ENCODE results near the gene ADCY9.

Gene ADCY9

DNA sequence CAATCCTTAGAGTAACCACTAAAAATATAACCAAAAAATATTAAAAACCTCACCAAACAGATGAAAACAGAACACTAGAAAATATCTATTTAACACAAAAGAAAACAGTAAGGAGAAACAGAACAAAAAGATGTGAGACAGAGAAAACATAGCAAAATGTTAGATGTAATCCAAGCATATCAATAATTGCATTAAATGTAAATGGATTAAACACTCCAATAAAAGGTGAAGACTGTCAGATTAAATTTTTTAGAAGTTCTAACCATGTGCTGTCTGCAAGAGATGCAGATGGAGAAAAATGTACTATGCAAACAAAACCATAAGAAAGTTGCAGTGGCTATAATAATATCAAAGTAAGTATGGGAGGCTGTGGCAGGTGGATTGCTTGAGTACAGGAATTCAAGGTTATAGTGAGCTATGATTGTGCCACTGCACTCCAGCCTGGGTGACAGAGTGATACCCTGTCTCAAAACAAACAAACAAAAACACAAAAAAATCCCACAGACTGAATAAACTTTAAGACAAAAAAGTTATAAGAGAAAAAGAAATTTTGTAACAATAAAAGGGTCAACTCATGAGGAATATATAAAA, 53.9 kb downstream of the ADCY9 start:
- no peak for DNase-seq (ENCODE audit: low spot score)
- CTCF ChIA-PET = no interaction called here
- TF ChIP-seq, protein P1, sequence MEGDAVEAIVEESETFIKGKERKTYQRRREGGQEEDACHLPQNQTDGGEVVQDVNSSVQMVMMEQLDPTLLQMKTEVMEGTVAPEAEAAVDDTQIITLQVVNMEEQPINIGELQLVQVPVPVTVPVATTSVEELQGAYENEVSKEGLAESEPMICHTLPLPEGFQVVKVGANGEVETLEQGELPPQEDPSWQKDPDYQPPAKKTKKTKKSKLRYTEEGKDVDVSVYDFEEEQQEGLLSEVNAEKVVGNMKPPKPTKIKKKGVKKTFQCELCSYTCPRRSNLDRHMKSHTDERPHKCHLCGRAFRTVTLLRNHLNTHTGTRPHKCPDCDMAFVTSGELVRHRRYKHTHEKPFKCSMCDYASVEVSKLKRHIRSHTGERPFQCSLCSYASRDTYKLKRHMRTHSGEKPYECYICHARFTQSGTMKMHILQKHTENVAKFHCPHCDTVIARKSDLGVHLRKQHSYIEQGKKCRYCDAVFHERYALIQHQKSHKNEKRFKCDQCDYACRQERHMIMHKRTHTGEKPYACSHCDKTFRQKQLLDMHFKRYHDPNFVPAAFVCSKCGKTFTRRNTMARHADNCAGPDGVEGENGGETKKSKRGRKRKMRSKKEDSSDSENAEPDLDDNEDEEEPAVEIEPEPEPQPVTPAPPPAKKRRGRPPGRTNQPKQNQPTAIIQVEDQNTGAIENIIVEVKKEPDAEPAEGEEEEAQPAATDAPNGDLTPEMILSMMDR (conservative IDR thresholded peaks at IDR 0.05; ENCODE audit: low read depth) = no peak
- no peak overlapping the region for H3K27ac ChIP-seq
- POLR2A ChIA-PET (ENCODE audit: low non-redundant PET) = no interaction called here

- TF ChIP-seq, protein P1 (conservative IDR thresholded peaks at IDR 0.05; ENCODE audit: low read depth) = no peak
- ChIA-PET CTCF (interaction anchor here (0.7 kb wide), 1 partner anchor 10 kb away, joined by 4 read pairs; no protein-coding TSS in a partner anchor), POLR2A (ENCODE audit: low non-redundant PET) (no interaction called here)
- no peak overlapping the region for H3K27ac ChIP-seq
- DNase-seq (ENCODE audit: low spot score) = no peak
Observed at GRCh38 chr16:4060823-4061222, 55.4 kb downstream of the ADCY9 start.

DNA sequence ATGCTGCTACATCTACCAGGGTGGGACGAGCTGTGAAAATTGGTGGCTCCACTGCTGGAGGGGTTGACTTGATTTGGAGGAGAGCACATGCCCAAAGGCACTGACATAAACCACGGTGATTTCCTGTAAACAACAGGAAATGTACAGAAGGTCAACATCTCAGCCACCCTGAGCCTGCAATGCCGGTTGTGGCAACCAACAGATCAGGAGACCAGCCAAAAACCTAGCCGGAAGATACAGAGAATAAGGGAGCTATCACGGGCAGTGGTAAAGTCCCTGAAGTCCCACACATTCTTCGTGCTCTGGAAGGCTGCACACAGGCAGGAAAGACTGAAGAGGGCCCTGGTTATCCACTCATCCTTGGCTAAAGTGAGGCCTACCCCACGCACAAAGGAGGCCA, 56.2 kb downstream of the ADCY9 start:
- no peak overlapping the region for H3K27ac ChIP-seq
- no peak for DNase-seq (ENCODE audit: low spot score)
- TF ChIP-seq, protein P1 (conservative IDR thresholded peaks at IDR 0.05; ENCODE audit: low read depth) = no peak
- POLR2A ChIA-PET (ENCODE audit: low non-redundant PET) = no interaction called here
- CTCF ChIA-PET = interaction anchor here (0.7 kb wide), 2 partner anchors 11 to 201 kb away, joined by 4 to 6 read pairs; no protein-coding TSS in a partner anchor

DNA sequence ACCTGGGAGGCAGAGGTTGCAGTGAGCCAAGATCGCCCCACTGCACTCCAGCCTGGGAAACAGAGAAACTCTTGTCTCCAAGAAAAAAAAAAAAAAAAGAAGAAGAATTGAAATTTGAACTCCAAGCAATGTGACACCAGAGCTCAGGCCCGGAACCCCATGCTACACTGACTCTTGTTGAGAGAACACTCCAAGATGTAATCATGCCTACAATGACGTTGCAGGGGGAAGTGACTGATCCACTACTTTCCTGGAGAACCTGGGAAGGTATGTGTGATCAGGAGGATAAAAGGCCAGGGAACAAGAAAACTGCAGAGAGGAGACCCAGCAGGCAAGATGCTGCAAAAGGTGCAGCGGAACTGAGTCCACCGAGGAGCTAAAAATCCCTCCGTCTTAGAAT, 57.9 kb downstream of the ADCY9 start:
- POLR2A ChIA-PET (ENCODE audit: low non-redundant PET) = no interaction called here

GRCh38 chr16:4057439-4057877, 58.8 kb downstream of the ADCY9 start:
- POLR2A ChIA-PET (ENCODE audit: low non-redundant PET) = no interaction called here
- no peak overlapping the region for H3K27ac ChIP-seq
- TF ChIP-seq, protein P1 (conservative IDR thresholded peaks at IDR 0.05; ENCODE audit: low read depth) = no peak
- CTCF ChIA-PET = no interaction called here
- DNase-seq (ENCODE audit: low spot score) = no peak

More for the DNA sequence above, 57.9 kb downstream of the ADCY9 start:
- no peak for DNase-seq (ENCODE audit: low spot score)
- no peak overlapping the region for H3K27ac ChIP-seq
- CTCF ChIA-PET = interaction anchor here (0.7 kb wide), 1 partner anchor 120 kb away, joined by 4 read pairs; no protein-coding TSS in a partner anchor
- TF ChIP-seq, protein P1 (conservative IDR thresholded peaks at IDR 0.05; ENCODE audit: low read depth) = no peak

DNA sequence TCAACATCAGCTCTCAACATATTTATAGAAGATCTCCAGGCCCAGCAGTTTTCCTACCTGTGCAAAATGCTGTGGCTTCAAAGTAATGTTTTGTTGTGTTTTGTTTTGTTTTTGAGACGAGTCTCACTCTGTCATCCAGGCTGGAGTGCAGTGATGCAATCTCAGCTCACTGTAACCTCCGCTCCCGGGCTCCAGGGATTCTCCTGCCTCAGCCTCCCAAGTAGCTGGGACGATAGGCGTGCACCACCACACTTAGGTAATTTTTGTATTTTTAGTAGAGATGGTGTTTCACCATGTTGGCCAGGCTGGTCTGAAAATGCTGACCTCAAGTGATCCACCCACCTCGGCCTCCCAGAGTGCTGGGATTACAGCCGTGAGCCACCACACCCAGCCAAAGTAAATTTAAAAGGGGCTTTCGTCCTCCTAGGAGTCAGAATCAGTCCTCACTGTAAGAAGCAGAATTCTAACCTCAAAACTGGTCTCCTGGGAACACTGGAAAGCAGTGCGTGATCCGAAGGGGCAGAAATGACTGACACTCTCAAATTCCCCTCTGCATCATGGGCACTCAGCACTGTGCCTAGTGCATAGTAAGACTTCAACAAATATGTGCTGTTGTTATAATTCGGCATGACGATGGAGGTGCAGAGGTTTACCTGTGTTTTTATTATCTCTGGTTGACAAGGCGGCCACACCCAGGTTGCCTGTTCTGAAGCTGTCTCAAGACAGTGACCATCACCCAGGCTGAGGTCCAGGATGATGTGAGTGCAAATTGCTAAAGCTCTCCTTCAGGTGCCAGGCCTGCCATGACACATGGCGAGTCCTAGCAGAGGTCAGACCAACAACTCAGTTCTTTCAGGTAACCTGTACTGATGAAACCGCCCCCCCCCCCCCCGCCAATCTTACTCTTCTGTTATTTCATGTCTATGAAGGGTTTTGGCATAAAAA, 59.8 kb downstream of the ADCY9 start:
- TF ChIP-seq, protein P1 (conservative IDR thresholded peaks at IDR 0.05; ENCODE audit: low read depth) = no peak
- ChIA-PET POLR2A (ENCODE audit: low non-redundant PET) (no interaction called here), CTCF (interaction anchor here (0.6 kb wide), 2 partner anchors 85 to 246 kb away, joined by 3 read pairs; no protein-coding TSS in a partner anchor)
- no peak for DNase-seq (ENCODE audit: low spot score)
- H3K27ac ChIP-seq = peak overlapping the region; percentile 96
